ENCODE measurements around the gene FOLR1.
"Not testable (repeated sequence)": the region's sequence is repeated elsewhere in the genome, so short reads cannot be mapped to it uniquely, and the experiment has no call there.

Gene FOLR1

DNA sequence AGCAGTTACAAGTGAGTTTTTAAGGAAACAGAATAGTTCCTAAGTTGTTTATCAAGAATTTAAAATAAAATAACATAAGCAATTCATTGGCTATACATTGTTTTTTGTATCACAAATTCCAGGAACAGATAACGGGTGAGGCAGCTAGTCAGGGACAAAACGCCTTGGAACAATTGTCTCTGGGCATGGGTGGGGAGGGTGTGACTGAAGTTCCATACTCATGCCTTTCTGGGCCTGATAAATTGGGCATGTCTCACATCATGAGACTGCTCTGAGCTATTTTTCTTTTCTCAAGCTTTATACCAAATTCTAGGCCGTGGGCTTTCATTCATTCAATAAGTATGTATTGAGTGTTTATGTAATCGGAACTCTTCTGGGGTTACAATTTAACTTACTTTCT is 34.8 kb upstream of the FOLR1 start:
- DNase-seq (ENCODE audit: low read depth): no peak
- H3K4me3 ChIP-seq (ENCODE audit: control insufficient read depth, low read depth, low read length): no peak overlapping the region
- TF ChIP-seq, protein P1, sequence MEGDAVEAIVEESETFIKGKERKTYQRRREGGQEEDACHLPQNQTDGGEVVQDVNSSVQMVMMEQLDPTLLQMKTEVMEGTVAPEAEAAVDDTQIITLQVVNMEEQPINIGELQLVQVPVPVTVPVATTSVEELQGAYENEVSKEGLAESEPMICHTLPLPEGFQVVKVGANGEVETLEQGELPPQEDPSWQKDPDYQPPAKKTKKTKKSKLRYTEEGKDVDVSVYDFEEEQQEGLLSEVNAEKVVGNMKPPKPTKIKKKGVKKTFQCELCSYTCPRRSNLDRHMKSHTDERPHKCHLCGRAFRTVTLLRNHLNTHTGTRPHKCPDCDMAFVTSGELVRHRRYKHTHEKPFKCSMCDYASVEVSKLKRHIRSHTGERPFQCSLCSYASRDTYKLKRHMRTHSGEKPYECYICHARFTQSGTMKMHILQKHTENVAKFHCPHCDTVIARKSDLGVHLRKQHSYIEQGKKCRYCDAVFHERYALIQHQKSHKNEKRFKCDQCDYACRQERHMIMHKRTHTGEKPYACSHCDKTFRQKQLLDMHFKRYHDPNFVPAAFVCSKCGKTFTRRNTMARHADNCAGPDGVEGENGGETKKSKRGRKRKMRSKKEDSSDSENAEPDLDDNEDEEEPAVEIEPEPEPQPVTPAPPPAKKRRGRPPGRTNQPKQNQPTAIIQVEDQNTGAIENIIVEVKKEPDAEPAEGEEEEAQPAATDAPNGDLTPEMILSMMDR (conservative IDR thresholded peaks at IDR 0.05; ENCODE audit: control insufficient read depth, insufficient read depth, low read depth, low read length): no peak

DNA sequence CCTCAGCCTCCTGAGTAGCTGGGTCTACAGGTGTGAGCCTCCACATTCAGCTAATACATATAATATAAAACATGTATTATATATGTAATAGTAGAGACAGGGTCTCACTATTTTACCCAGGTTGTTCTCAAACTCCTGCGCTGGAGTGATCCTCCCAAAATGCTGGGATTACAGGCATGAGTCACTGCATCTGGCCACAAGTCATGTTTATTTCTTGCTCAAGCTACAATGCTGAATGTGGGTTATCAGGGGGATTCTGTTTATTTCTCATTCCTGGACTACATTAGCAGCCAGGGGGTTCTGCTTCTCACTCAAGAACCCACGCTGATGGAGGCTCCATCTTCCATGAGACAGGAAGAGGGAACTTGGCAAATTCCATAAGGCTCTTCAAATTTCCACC is 31.6 kb upstream of the FOLR1 start:
- H3K4me3 ChIP-seq (ENCODE audit: control insufficient read depth, low read depth, low read length): no peak overlapping the region
- TF ChIP-seq, protein P1 (conservative IDR thresholded peaks at IDR 0.05; ENCODE audit: control insufficient read depth, insufficient read depth, low read depth, low read length): no peak
- peak; percentile 18 for DNase-seq (ENCODE audit: low read depth)

DNA sequence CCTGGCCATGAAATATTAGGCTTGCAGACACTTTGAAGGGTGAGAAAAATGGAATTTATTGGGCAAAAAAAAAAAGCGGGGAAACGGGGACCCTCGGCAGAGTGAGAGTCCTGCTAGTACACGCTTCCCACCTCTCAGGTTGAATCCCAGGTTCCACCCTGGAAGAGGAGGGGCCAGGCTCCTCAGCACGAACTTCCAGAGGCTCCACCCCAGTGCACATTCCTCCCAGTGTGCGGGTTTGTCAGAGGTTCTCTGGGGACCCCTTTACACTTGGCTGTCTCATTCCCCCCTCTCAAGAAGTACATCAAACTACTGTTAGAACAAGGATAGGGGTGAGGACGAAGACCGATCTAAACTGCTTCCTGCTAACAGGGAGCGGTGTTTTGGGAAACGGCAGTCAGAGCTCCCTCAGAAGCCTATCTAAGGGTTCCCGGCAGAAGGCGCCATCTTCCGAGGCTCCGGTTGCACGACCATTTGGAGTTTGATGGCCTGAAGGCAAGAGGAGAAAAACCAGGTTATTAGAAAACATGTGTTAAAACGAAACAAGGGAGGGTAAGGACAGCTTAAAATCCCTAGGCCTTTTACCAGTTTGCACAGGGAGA is 28.9 kb upstream of the FOLR1 start:
- H3K4me3 ChIP-seq (ENCODE audit: control insufficient read depth, low read depth, low read length): no peak overlapping the region

DNA sequence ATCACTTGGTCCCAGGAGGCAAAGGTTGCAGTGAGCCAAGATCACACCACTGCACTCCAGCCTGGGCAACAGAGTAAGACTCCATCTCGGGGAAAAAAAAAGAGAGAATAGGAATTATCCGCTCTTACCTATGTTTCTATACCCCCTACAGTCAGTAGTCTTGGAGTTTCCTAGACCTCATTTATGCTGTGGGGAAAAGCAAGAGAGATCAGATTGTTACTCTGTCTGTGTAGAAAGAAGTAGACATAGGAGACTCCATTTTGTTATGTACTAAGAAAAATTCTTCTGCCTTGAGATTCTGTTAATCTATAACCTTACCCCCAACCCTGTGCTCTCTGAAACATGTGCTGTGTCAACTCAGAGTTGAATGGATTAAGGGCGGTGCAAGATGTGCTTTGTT is 27.8 kb upstream of the FOLR1 start:
- not testable (repeated sequence) for DNase-seq (ENCODE audit: low read depth); H3K4me3 ChIP-seq (ENCODE audit: control insufficient read depth, low read depth, low read length)

More for the DNA sequence above, 28.9 kb upstream of the FOLR1 start:
- DNase-seq (ENCODE audit: low read depth): no peak
- TF ChIP-seq, protein P1 (conservative IDR thresholded peaks at IDR 0.05; ENCODE audit: control insufficient read depth, insufficient read depth, low read depth, low read length): no peak

DNA sequence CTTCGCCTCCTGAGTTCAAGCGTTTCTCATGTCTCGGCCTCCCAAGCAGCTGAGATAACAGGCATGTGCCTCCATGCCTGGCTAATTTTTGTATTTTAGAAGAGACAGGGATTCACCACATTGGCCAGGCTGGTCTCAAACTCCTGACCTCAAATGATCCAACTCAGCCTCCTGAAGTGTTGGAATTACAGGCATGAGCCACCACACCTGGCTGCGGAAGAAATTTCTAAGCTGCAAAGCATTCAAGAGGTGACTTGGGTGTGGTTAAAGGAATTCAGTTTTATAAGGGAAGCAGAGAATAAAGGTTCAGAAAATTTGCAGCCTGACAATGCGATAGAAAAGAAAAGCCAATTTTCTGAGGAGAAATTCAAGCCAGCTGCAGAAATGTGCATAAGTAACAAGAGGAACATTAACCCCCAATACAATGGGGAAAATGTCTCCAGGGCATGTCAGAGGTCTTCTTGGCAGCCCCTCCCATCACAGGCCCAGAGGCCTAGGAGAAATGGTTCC is 22.8 kb upstream of the FOLR1 start:
- not testable (repeated sequence) for DNase-seq (ENCODE audit: low read depth); H3K4me3 ChIP-seq (ENCODE audit: control insufficient read depth, low read depth, low read length)

DNA sequence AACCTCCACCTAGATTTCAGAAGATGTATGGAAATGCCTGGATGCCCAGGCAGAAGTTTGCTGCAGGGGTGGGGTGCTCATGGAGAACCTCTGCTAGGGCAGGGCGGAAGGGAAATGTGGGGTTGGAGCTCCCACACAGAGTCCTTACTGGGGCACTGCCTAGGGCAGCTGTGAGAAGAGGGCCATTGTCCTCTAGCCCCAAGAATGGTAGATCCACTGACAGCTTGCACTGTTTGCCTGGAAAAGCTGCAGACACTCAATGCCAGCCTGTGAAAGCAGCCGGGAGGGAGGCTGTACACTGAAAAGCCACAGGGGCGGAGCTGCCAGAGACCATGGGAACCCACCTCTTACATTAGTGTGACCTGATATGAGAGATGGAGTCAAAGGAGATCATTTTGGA is 22.2 kb upstream of the FOLR1 start:
- not testable (repeated sequence) for DNase-seq (ENCODE audit: low read depth); H3K4me3 ChIP-seq (ENCODE audit: control insufficient read depth, low read depth, low read length)

DNA sequence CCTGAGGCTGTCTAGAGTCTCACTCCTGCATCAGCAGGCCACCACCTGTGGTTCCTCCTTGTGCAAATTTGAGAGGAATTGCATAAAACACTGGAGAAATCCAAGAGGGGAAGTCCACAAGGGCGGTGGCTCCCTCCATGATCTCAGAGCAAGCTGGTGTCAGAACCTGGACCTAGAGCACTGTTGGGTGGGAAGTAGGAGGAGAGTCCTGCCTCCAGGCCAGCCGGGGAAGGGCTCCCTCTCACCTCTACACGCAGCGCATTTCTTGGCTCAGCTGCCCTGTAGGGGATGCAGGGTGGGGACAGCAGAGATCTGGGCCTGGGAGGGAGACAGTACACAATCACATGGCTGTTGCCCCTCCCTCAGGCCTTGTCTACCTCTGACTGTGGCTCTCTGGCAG is 19.9 kb upstream of the FOLR1 start:
- not testable (repeated sequence) for H3K4me3 ChIP-seq (ENCODE audit: control insufficient read depth, low read depth, low read length); DNase-seq (ENCODE audit: low read depth)

DNA sequence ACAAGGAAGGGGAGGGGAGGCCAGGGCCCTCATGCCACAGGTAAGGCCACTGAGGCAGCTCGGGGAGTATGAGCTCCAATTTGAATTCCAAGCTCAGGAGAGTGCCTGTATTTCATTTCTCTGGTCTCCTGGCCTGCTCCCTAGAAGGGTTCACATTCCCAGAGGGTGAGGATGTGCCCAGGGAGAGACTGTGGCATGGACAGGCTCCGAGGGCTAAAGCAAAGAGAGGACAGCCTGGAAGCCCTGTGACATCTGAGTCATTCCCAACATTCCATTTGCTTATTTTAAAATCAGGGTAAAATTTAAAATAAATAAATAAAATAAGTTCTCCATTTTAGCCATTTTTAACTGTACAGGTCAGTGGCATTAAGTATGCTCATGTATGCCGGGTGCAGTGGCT is 18.6 kb upstream of the FOLR1 start:
- DNase-seq (ENCODE audit: low read depth): no peak
- TF ChIP-seq, protein P1 (conservative IDR thresholded peaks at IDR 0.05; ENCODE audit: control insufficient read depth, insufficient read depth, low read depth, low read length): no peak
- no peak overlapping the region for H3K4me3 ChIP-seq (ENCODE audit: control insufficient read depth, low read depth, low read length)

DNA sequence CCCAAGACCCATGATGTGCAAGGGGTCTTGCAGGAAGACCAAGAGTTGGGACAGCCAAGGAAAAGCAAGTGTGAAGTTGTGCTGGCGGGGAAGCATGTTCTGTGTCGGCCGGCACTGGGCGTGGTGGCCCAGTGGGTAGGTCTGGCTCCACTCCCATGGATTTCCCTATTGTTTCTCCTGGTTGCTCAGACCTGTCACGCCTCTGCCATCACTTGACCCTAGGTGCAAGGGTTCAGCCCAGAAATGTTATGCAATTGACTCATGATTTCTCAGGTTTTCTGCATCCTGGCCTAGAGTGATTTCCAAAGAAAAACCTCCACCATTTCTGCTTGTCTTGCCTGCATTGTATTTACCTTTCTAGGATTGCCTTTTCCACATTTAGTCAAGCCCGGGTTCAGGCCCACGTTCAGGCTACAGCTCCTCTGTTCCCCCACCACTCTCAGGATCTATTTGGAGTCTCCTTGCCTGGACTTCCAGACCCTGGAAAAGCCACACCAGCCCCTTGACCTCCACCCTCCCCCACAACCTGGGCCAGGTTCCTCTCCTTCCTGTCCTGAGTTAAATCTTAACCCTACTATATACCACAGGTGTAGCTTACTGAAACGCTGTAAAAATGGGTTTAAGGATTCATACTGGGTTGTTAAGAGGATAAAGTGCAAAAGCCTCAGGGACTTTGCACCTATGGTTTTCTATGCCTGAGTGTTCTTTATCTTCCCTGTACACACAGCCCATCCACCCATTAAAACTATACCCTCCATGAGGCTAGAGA is 17.5 kb upstream of the FOLR1 start:
- no peak for DNase-seq (ENCODE audit: low read depth)
- TF ChIP-seq, protein P1 (conservative IDR thresholded peaks at IDR 0.05; ENCODE audit: control insufficient read depth, insufficient read depth, low read depth, low read length): no peak
- no peak overlapping the region for H3K4me3 ChIP-seq (ENCODE audit: control insufficient read depth, low read depth, low read length)
